ENCODE data around the gene FADD.
"Not testable (repeated sequence)": the region's sequence is repeated elsewhere in the genome, so short reads cannot be mapped to it uniquely, and the experiment has no call there.

FADD gene

GRCh38 chr11:70183032-70183431 is 20.1 kb upstream of the FADD start:
- DNase-seq: no peak

- DNase-seq: no peak
Observed at GRCh38 chr11:70183483-70184176, 19.5 kb upstream of the FADD start.

DNA sequence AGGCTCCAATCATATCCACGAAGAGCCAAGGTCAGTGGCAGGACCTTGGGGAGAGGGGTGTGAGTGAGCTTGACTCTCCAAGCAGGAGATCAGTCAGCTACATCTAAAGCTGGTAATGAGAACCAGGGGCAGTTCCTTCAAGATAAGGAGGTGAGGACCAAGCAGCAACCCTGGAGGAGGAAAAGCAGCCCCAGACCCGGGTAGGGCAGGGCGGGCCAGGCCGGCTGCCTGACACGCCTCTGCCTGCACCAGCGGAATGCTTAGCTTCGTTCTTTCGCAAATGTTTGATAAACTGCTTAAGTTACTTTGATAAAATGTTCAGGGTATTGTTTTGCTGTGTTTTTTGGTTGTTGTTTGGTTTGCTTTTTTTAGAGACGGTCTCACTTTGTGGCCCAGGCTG is 18.7 kb upstream of the FADD start:
- no peak for DNase-seq

DNA sequence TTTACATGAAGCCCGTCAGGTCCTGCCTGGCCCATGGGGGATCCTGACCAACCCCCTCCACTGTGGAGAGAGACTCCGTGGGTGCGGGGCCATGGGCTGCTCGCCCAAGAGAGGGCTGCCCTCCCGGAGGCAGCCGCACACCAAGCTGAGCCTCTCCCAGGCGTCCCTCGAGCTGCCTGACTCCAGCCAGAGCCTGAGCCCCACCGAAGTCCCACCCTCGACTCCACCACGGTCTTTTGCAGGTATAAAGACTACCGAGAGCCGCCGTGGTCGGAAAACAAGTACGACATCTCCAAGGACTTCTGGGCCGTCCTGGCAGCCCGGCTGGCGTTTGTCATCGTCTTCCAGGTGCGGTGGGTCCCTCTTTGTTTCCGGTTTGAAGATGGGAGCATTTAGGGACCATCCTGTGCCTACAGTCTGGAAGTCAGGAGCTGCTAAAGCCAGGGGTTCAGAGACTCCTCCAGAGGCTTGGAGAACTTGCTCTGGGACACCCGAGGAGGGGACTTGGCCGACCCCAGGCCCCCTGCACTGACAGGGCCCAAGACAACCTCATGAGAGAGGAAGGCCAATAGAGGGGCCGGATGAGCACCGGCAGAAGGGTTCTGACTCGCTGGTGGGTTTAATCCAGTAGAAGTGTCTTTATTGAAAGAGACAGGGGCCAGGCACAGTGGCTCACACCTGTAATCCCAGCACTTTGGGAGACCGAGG is 17.6 kb upstream of the FADD start:
- DNase-seq: no peak

DNA sequence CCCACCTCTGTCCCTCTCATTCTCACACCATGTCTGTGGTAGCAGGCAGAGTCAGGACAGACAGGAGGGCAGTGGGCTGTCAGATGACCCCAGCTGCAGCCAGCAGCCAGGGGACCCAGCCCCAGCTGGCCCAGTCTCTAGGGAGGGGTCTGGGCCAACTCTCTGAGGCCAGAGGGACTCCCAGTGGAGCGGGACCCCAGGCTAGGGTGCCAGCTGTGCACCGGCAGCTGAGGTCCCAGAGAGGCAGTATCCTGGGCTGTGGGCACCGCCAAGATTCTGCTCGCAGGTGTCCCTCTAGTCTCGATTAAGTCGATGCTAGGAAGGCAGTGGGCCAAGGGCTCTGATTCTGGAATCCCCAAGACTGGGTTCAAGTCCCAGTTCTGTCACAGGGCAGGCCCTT is 16.7 kb upstream of the FADD start:
- DNase-seq: no peak

DNA sequence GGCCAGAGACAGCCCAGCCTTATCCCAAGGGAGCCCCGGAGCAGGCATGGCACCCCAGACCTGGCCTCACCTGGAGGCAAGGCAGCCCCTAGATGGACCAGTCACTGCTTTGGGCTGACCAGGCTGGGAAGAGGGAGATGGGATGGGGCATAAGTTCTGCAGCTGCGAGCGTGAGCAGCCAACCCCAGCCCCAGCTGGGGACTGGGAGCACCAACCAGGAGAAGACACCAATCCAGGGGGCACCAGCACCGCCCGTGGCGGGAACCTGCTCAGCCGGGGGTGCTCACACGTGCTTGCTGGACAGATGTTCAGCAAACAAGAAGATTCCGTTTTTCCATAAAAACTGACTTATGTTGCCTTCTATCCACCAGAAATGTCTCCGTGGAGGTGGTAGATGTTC is 16.2 kb upstream of the FADD start:
- DNase-seq: no peak

DNA sequence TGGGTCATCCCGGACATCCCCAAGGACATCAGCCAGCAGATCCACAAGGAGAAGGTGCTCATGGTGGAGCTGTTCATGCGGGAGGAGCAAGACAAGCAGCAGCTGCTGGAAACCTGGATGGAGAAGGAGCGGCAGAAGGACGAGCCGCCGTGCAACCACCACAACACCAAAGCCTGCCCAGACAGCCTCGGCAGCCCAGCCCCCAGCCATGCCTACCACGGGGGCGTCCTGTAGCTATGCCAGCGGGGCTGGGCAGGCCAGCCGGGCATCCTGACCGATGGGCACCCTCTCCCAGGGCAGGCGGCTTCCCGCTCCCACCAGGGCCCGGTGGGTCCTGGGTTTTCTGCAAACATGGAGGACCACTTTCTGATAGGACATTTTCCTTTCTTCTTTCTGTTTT is 15.3 kb upstream of the FADD start:
- no peak for DNase-seq

- no peak for DNase-seq
Observed at GRCh38 chr11:70189622-70190021, 13.5 kb upstream of the FADD start.

- peak; percentile 57 for DNase-seq
Observed at GRCh38 chr11:70191495-70192140, 11.5 kb upstream of the FADD start.

DNA sequence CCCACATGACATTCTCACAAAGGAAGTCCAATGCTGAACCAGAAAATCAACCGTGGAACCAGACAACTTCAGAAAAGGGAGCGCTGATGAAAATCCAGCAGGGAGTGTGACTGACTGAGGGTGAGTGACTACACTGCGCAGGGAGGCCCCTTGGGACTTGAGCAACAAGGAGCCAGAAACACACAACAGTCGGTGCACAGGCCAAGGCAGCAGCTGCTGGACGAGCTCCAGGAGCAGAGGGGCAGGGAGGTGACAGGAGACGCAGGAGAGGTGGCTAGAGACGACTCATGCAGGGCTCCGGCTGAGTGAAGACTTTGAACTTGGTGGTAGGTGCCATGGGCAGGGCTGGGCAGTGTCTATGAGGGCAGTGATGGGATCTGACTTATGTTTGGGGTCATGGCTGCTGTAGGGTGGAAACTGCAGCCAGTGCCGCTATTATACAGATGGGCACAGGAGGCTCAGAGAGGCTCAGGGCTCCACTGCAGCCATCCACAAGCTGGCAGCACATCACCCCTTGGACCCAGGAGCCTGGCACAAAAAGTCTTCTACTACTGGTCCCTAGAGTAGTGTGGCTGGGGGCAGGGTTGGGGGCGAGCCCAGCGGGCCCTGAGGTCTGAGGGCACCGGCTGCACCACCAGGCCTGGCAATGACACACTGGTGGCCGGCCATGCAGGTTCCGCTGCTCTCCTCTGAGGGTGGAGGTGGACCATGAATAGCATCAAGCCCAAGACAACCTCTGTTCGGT is 10.3 kb upstream of the FADD start:
- no peak for DNase-seq

DNA sequence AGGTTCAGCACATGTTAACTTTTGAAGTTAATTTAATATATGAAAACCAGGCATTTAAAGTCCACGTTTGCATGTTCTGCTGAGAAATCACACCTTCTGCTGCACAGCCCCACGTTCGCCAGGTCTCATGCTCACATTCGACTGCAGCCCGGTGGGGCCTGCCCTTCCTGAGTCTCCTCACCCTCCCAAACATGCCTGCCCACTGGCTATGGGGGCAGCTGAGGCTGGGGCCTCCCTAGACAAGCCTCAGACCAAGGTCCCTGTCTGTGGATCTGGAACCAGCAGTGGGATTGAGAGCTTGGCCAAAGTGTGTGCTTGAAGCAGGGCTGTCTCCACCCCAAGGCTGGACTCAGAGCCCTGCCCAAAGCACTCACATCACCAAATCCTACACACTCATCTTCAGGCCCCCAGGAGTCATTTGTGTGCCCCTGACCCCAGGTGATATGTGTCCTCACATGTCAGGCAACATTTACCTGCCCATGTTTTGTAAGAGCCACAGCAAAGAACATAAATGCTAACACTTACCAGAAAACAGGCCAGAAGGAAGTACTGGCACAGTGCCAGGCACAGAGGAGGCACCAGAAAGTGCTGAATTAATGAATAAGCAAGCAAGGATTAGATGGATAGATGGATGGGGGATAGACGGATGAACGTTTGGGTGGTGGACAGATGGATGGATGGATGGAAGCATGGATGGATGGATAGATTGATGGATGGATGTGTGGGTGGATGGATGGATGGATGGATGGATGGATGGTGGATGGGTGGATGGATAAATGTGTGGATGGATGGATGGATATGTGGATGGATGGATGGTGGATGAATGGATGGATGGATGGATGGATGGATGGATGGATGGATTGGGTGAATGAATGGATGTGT is 9.4 kb upstream of the FADD start:
- DNase-seq: no peak

DNA sequence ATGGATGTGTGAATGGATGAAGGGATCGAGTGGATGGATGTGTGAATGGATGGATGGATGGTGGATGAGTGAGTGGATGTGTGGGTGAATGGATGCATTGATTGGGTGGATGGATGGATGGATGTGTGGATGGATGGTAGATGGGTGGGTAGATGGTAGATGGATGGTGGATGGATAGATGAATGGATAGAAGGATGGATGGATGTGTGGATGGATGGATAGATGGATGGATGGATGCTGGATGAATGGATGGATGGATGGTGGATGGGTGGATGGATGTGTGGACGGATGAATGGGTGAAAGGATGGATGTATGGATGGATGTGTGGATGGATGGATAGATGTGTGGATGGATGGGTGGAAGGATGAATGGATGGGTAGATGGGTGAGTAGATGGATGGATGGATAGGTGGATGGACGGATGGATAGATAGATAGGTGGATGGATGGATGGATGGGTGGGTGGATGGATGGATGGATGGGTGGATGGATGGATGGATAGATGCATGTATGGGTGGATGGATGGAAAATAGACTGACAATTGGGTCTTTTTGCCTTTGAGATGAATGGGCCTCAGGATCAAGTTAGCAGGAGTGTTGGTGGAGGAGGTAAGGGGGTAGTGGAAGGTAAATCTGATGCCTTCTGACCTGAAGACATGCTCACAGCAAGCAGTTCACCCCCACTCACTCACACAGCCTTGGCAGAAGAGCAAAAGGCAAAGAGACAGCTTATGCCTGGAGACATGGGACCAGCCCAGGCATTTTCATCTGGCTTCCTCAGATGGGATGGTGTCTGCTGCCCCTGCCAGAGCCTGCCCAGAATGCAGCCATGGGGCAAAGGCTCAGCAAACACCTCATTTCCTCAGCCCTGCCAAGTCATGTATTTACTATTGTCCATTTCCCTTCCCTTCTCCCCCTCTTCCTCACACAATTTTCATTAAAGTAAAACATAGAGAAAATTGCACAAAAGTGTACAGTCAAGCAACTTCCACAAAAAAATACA is 8.0 kb upstream of the FADD start:
- no peak for DNase-seq

- DNase-seq: no peak
Observed at GRCh38 chr11:70200212-70200844, 2.8 kb upstream of the FADD start.

- DNase-seq: not testable (repeated sequence)
Observed at GRCh38 chr11:70201047-70201446, 2.0 kb upstream of the FADD start.

GRCh38 chr11:70201882-70202861 is 924 bp upstream of the FADD start:
- no peak for DNase-seq

DNA sequence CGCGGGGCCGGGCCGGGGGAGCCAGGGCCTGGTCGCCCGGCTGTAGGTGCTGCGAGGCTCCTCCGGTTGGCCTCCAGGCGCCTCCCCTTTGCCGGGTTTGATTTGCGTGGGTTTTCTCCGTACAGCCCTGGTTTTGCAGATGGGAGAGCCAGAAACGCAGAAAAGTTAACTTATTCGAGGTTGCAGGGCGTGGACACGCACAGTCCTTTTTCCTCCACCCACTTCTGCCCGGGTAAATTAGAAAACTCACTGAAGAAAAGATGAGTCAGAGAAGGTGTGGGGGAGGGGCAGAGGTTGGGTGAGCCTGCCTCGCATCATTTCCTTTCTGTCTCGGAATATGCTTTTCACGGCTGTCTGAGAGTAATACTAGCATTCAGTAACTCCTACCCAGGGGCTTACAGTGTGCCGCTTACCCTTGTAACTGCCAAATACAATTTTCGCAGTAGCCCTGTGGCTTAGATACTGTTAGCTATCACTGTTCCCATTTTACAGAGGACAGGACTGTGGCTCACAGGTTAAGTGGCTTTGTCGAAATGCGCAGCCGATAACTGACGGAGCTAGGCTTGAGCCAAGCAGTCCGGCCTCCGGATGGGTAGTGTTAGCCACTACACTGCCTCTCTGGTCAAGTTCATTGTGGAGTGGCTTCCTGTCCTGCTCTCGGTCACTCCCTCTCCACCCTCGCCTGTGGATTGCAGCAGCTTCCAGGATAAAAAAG is 812 bp downstream of the FADD start:
- DNase-seq: peak; percentile 91

DNA sequence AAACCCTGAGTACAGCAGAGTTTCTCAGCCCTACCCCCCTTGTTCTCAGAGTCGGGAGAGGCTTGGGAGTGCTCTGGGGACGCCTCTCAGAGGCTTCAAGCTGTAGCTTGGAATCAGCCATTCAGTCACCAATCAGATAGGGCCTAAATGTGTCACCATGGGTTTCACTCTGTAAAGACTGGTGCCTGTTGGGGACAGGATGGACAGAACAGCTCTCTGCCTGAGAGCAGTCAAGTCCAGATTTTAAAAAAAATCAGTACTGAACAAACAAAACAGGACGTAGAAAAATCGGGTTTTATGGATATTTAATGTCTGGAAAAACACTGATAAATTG is 1.3 kb downstream of the FADD start:
- no peak for DNase-seq

DNA sequence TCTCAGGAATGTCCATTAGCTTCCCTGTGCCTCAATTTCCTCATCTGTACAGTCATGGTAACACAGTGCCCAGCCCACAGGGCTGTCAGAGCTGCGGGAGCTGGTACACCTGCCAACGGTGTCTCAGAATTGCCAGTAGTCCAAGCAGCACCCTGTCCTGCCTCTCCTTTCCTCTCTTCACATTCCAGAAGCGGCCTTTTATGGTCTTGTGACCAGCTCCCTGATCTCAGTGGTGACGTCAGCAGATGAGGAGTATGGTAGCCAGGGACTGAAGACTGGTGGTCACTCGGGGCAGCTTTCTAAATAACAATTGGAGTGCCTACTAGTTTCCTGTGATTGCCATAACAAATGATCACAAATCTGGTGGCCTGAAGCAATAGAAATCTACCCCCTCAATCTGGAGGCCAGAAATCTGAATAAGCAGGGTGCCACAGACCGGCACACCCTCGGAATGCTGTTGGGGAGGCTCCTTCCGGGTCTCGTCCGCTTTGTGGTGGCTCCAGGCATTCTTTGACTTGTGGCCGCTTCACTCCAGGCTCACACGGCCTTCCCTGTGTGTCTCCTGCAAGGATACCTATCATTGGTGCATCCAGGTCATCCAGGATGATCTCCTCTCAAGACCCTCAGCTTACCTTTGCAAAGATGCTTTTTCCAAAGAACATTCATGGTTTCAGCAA is 2.1 kb downstream of the FADD start:
- DNase-seq: peak; percentile 43
